Gastrocnemius medialis (tissue), 4 donors: ENCODE measurements around the gene ADAMTSL2. TPM values are rescaled to one million over a fixed set of nuclear protein-coding genes. Genes with fewer than 3 reads are reported as not detected.

Experiments
- ATAC-seq, 2 donors: fragments of 150-250 bp; one replicate each; pipeline ENCODE4 v1.9.1; 2016
- DNase-seq, 2 donors: peaks; one replicate each; pipeline ENCODE4 v3.0.0-alpha.2; 2019
- H3K27ac ChIP-seq, 4 donors: fragments of 200-600 bp; sonication (generic); 1 replicate in 1 of 4; 2 replicates in 3 of 4; pipeline ENCODE4 v1.5.1; 2016 to 2018; ENCODE audit warnings: mild to moderate bottlenecking in 2 of 4, moderate library complexity in 1 of 4
- H3K27me3 ChIP-seq, 3 donors: fragments of 200-600 bp; sonication (generic) in 2 of 3; 1 replicate in 1 of 3; 2 replicates in 2 of 3; pipeline versions ENCODE4 v1.5.1 to v1.6.0; 2016 to 2019; ENCODE audit warnings: mild to moderate bottlenecking in 1 of 3, moderate library complexity in 1 of 3
- H3K36me3 ChIP-seq, 2 donors: fragments of 200-600 bp; sonication (generic) in 1 of 2; one replicate each; pipeline ENCODE4 v1.5.1; 2017 to 2018
- H3K4me1 ChIP-seq, 2 donors: fragments of 200-600 bp; sonication (generic) in 1 of 2; one replicate each; pipeline ENCODE4 v1.5.1; 2016 to 2017; ENCODE audit warnings: mild to moderate bottlenecking in 2 of 2
- H3K4me3 ChIP-seq, 4 donors: fragments of 200-600 bp; sonication (generic) in 3 of 4; 1 replicate in 1 of 4; 2 replicates in 3 of 4; pipeline ENCODE4 v1.5.1; 2016 to 2019; ENCODE audit warnings: mild to moderate bottlenecking in 2 of 4
- H3K9me3 ChIP-seq, 3 donors: fragments of 200-600 bp; sonication (generic) in 2 of 3; 1 replicate in 1 of 3; 2 replicates in 2 of 3; pipeline ENCODE4 v1.5.1; 2016 to 2019
- POLR2A ChIP-seq, 2 donors: fragments of 450-650 bp; IDR thresholded peaks; one replicate each; pipeline ENCODE4 v1.6.1; 2017; ENCODE audit warnings: antibody characterized with exemption in 2 of 2, mild to moderate bottlenecking in 2 of 2, moderate library complexity in 2 of 2
- in situ Hi-C, 4 donors: fragments of 200-750 bp; cut with MboI; loops; one replicate each; pipeline versions ENCODE4 v1.15.0 to v1.8.0; 2017; ENCODE audit warnings: low sequenced_read_pairs in 4 of 4
- intact Hi-C: fragments of 100-400 bp; cut with DNase I; formaldehyde crosslinking; loops from one replicate; pipeline ENCODE4 v1.15.1; 2023; ENCODE audit warnings: low total_unique reads
- total RNA-seq, 4 donors: library from RNA; depleted of rRNA; stranded (reverse); fragments of >200 nt; gene quantifications; one replicate each; pipeline versions ENCODE4 v1.1.0 to v1.2.3, GENCODE V29; 2016
- TF ChIP-seq, protein P1 (sequence below), 5 experiments: fragments of 450-650 bp in 3 of 5; fragments of 200-600 bp in 2 of 5; sonication (generic) in 2 of 5; IDR thresholded peaks in 4 of 5; conservative IDR thresholded peaks in 1 of 5; 1 replicate in 4 of 5; 2 replicates in 1 of 5; pipeline ENCODE4 v1.5.1; 2016 to 2019; ENCODE audit warnings: antibody characterized with exemption in 5 of 5, mild to moderate bottlenecking in 3 of 5, moderate library complexity in 3 of 5

Gene ADAMTSL2
- total RNA-seq, 4 donors from 2014 or later: 0.10 to 1.8 (median 0.44) TPM

DNA sequence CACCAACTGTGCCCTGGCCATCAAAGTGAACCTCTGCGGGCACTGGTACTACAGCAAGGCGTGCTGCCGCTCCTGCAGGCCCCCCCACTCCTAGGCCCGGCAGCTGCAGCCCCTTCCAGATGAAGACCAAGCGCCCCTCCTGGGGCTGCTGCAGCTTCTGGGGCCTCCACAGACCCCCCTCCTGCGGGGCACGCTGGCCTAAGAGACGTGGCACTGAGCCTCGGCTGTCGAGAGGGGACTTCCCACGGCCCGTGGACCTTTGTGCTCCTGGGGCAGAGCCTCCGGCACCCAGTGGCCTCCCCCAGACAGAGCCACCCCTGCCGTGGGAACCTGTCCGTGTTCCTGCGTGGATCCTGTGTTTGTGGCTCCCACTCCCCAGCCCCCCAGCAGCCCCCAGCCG is 40.3 kb downstream of the ADAMTSL2 start:
- Histone ChIP-seq H3K4me1 (no peaks in the 10 kb centered on the region), H3K27me3 (peaks cover 3 to 23% (median 14%) of the 10 kb centered on the region in 3 donors), H3K4me3 (no peak overlapping the region), H3K27ac (no peak overlapping the region), H3K9me3 (no peaks in the 10 kb centered on the region), H3K36me3 (no peaks in the 10 kb centered on the region)
- no peak for ATAC-seq
- intact Hi-C loops: no loop called here
- TF ChIP-seq, protein P1, sequence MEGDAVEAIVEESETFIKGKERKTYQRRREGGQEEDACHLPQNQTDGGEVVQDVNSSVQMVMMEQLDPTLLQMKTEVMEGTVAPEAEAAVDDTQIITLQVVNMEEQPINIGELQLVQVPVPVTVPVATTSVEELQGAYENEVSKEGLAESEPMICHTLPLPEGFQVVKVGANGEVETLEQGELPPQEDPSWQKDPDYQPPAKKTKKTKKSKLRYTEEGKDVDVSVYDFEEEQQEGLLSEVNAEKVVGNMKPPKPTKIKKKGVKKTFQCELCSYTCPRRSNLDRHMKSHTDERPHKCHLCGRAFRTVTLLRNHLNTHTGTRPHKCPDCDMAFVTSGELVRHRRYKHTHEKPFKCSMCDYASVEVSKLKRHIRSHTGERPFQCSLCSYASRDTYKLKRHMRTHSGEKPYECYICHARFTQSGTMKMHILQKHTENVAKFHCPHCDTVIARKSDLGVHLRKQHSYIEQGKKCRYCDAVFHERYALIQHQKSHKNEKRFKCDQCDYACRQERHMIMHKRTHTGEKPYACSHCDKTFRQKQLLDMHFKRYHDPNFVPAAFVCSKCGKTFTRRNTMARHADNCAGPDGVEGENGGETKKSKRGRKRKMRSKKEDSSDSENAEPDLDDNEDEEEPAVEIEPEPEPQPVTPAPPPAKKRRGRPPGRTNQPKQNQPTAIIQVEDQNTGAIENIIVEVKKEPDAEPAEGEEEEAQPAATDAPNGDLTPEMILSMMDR (IDR thresholded peaks at IDR 0.05 in 4 of 5, conservative IDR thresholded peaks at IDR 0.05 in 1 of 5): no peak
- no peak for TF ChIP-seq POLR2A (IDR thresholded peaks at IDR 0.05)
- in situ Hi-C loops: no loop called here
- no peak for DNase-seq

DNA sequence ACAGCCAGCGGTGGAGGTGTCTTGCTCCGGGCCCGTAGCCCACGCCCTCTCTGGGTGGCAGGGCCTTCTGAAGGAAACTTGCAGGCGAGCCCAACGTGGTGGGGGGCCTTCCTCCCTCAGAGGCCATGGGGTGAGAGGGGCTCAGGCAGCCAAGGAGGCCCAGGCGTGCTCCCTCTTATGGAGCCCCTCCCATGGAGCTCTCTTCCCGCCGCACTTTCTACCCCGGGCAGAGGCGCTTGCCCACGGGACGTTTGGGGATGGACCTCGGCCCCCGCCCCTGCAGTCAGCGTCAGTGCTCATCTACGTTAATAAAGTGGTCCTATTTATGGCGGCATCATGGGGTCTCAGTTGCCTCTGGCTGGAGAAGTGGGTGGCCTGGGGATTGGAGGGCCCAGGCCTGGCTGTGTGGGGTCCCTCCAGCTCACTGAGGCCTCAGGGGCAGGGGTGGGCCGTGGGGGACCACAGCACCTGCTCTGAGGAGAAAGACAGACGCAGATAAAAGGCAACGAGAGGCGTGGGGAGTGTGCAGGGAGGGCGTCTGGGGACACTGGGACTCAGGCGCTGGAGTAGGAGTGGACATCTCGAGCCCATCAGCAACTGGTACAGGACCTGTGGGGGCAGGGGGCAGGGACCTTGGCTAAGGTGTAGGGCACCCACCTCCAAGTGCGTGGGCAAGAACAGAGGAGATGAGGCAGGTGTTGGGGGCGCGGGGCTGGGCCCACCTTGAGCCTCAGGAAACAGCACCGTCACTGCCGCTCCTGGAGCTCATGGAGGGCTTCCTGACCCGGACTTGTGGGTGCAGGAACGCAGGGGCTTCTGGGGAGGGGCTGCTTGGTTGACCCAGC is 40.9 kb downstream of the ADAMTSL2 start:
- no peak overlapping the region for H3K27ac ChIP-seq
- H3K9me3 ChIP-seq: no peaks in the 10 kb centered on the region
- DNase-seq (no peak), ATAC-seq (no peak)
- H3K36me3 ChIP-seq: no peaks in the 10 kb centered on the region
- no peaks in the 10 kb centered on the region for H3K4me1 ChIP-seq
- no peak overlapping the region for H3K4me3 ChIP-seq
- in situ Hi-C loops: no loop called here
- peaks cover 3 to 23% (median 14%) of the 10 kb centered on the region in 3 donors for H3K27me3 ChIP-seq
- intact Hi-C loops: no loop called here
- TF ChIP-seq POLR2A (IDR thresholded peaks at IDR 0.05): no peak
- TF ChIP-seq, protein P1 (IDR thresholded peaks at IDR 0.05 in 4 of 5, conservative IDR thresholded peaks at IDR 0.05 in 1 of 5): no peak

GRCh38 chr9:133576031-133576874 is 41.7 kb downstream of the ADAMTSL2 start:
- Histone ChIP-seq H3K4me3 (no peak overlapping the region), H3K4me1 (no peaks in the 10 kb centered on the region), H3K27ac (no peak overlapping the region), H3K36me3 (no peaks in the 10 kb centered on the region), H3K27me3 (peaks cover 3 to 22% (median 14%) of the 10 kb centered on the region in 3 donors), H3K9me3 (no peaks in the 10 kb centered on the region)
- no peak for DNase-seq
- intact Hi-C loops: no loop called here
- in situ Hi-C loops: no loop called here
- TF ChIP-seq POLR2A (IDR thresholded peaks at IDR 0.05): no peak
- ATAC-seq: no peak

- intact Hi-C loops (no loop called here), in situ Hi-C loops (no loop called here)
- H3K9me3 ChIP-seq: no peaks in the 10 kb centered on the region
- H3K36me3 ChIP-seq: no peaks in the 10 kb centered on the region
- DNase-seq (no peak), ATAC-seq (no peak)
- no peak overlapping the region for H3K27ac ChIP-seq
- TF ChIP-seq, protein P1 (IDR thresholded peaks at IDR 0.05 in 4 of 5, conservative IDR thresholded peaks at IDR 0.05 in 1 of 5): no peak
- no peak for TF ChIP-seq POLR2A (IDR thresholded peaks at IDR 0.05)
- peaks cover 0 to 14% (median 14%) of the 10 kb centered on the region in 3 donors for H3K27me3 ChIP-seq
- no peaks in the 10 kb centered on the region for H3K4me1 ChIP-seq
- H3K4me3 ChIP-seq: no peak overlapping the region
These were observed 42.6 kb downstream of the ADAMTSL2 start for GRCh38 chr9:133576875-133577736.
